Naive thymus-derived CD8-positive, alpha-beta T cell (primary cell): ENCODE measurements around the gene DPP6. TPM values are rescaled to one million over a fixed set of nuclear protein-coding genes. Genes with fewer than 3 reads are reported as not detected.
"Not testable (repeated sequence)": the region's sequence is repeated elsewhere in the genome, so short reads cannot be mapped to it uniquely, and the experiment has no call there.

Experiments
- ATAC-seq, 2 donors: fragments of 150-1000 bp; cut with Tn5 transposase in 1 of 2; sonication (Bioruptor Pico), chemical (Tn5 transposase) in 1 of 2; 1 replicate in 1 of 2; 2 replicates in 1 of 2; pipeline ENCODE4 v1.10.0; 2021; ENCODE audit warnings: mild to moderate bottlenecking in 2 of 2, moderate library complexity in 2 of 2
- POLR2A ChIA-PET: fragments of 350-600 bp; sonication (Branson Sonifier 250); formaldehyde crosslinking; loops from one replicate; lab custom pipeline; 2021; ENCODE audit warnings: antibody characterized with exemption; lab: Charles Lee
- DNase-seq, 10 donors: peaks; one replicate each; pipeline versions ENCODE4 v3.0.0 to v3.0.0-alpha.2; 2020 to 2022
- H3K27ac Mint-ChIP-seq, 10 donors: one replicate each; pipeline ENCODE4 v1.8.0; 2020 to 2022; ENCODE audit warnings: mild to moderate bottlenecking in 10 of 10, mixed read lengths in 10 of 10, moderate library complexity in 4 of 10, inconsistent platforms in 1 of 10
- H3K27me3 Mint-ChIP-seq, 5 donors: one replicate each; pipeline ENCODE4 v1.8.0; 2021 to 2022; ENCODE audit warnings: mixed read lengths in 5 of 5
- H3K36me3 Mint-ChIP-seq, 3 donors: one replicate each; pipeline ENCODE4 v1.8.0; 2020 to 2022; ENCODE audit warnings: mixed read lengths in 3 of 3, mild to moderate bottlenecking in 2 of 3, inconsistent platforms in 1 of 3
- H3K4me1 Mint-ChIP-seq, 4 donors: one replicate each; pipeline ENCODE4 v1.8.0; 2021 to 2022; ENCODE audit warnings: mixed read lengths in 4 of 4
- H3K4me3 Mint-ChIP-seq, 10 donors: one replicate each; pipeline ENCODE4 v1.8.0; 2020 to 2022; ENCODE audit warnings: mild to moderate bottlenecking in 10 of 10, mixed read lengths in 10 of 10, moderate library complexity in 6 of 10, inconsistent platforms in 1 of 10
- H3K9me3 Mint-ChIP-seq, 9 donors: one replicate each; pipeline ENCODE4 v1.8.0; 2020 to 2022; ENCODE audit warnings: mixed read lengths in 9 of 9, mild to moderate bottlenecking in 3 of 9, inconsistent platforms in 1 of 9, moderate library complexity in 1 of 9
- polyA plus RNA-seq, 3 donors: library from polyadenylated mRNA; unstranded; fragments of 300-500 nt; fragmentation: Illumina TruSeq; gene quantifications; one replicate each; pipeline ENCODE4 v1.2.3, GENCODE V29; 2021
- total RNA-seq, 8 experiments: library from RNA in 2 of 8; stranded (reverse) in 2 of 8; gene quantifications; one replicate each; pipeline ENCODE4 v1.2.3 and lab custom pipeline; 2021 to 2026

The DPP6 gene
- total and polyA plus RNA-seq, 5 experiments from 2014 or later = not detected

- DNase-seq, H3K4me3 Mint-ChIP-seq, H3K4me1 Mint-ChIP-seq, H3K27me3 Mint-ChIP-seq, H3K9me3 Mint-ChIP-seq, POLR2A ChIA-PET, H3K27ac Mint-ChIP-seq, ATAC-seq, H3K36me3 Mint-ChIP-seq: not testable (repeated sequence)
These were observed 43.0 kb downstream of the DPP6 start for GRCh38 chr7:154095201-154095600.

- POLR2A ChIA-PET, DNase-seq: not testable (repeated sequence)
These were observed 52.9 kb downstream of the DPP6 start for GRCh38 chr7:154105063-154105462.

GRCh38 chr7:154109615-154110014, 57.4 kb downstream of the DPP6 start:
- DNase-seq, ATAC-seq, H3K36me3 Mint-ChIP-seq, POLR2A ChIA-PET, H3K9me3 Mint-ChIP-seq, H3K27me3 Mint-ChIP-seq, H3K27ac Mint-ChIP-seq, H3K4me1 Mint-ChIP-seq, H3K4me3 Mint-ChIP-seq: not testable (repeated sequence)

More at GRCh38 chr7:154105063-154105462, 52.9 kb downstream of the DPP6 start:
- peaks cover 0 to 11% (median 3%) of the 10 kb centered on the region in 9 donors for H3K9me3 Mint-ChIP-seq
- H3K27ac Mint-ChIP-seq, H3K4me1 Mint-ChIP-seq, H3K36me3 Mint-ChIP-seq, H3K4me3 Mint-ChIP-seq, H3K27me3 Mint-ChIP-seq, ATAC-seq: not testable (repeated sequence)

GRCh38 chr7:154113732-154114351, 61.6 kb downstream of the DPP6 start:
- H3K27me3 Mint-ChIP-seq, DNase-seq, POLR2A ChIA-PET, H3K27ac Mint-ChIP-seq, H3K4me3 Mint-ChIP-seq, ATAC-seq, H3K4me1 Mint-ChIP-seq, H3K36me3 Mint-ChIP-seq, H3K9me3 Mint-ChIP-seq: not testable (repeated sequence)

- H3K36me3 Mint-ChIP-seq, H3K27ac Mint-ChIP-seq, H3K4me3 Mint-ChIP-seq, ATAC-seq, POLR2A ChIA-PET, H3K27me3 Mint-ChIP-seq, H3K4me1 Mint-ChIP-seq, DNase-seq: not testable (repeated sequence)
- peaks cover 0 to 11% (median 1%) of the 10 kb centered on the region in 9 donors for H3K9me3 Mint-ChIP-seq
These were observed 65.5 kb downstream of the DPP6 start for GRCh38 chr7:154117411-154118390.

GRCh38 chr7:154120825-154121224, 68.6 kb downstream of the DPP6 start:
- H3K27ac Mint-ChIP-seq, DNase-seq, H3K4me3 Mint-ChIP-seq, H3K4me1 Mint-ChIP-seq, H3K27me3 Mint-ChIP-seq, POLR2A ChIA-PET, H3K36me3 Mint-ChIP-seq, ATAC-seq: not testable (repeated sequence)
- peaks cover 0 to 11% (median 0%) of the 10 kb centered on the region in 9 donors for H3K9me3 Mint-ChIP-seq

GRCh38 chr7:154122720-154123119, 70.5 kb downstream of the DPP6 start:
- H3K9me3 Mint-ChIP-seq = peaks cover 0 to 11% (median 0%) of the 10 kb centered on the region in 9 donors
- H3K4me3 Mint-ChIP-seq, H3K36me3 Mint-ChIP-seq, H3K27me3 Mint-ChIP-seq, DNase-seq, H3K4me1 Mint-ChIP-seq, ATAC-seq, POLR2A ChIA-PET, H3K27ac Mint-ChIP-seq: not testable (repeated sequence)

- H3K36me3 Mint-ChIP-seq, H3K4me1 Mint-ChIP-seq, ATAC-seq, DNase-seq, H3K27ac Mint-ChIP-seq, POLR2A ChIA-PET, H3K4me3 Mint-ChIP-seq, H3K27me3 Mint-ChIP-seq: not testable (repeated sequence)
- H3K9me3 Mint-ChIP-seq = peaks cover 0 to 11% (median 0%) of the 10 kb centered on the region in 9 donors
These were observed 71.2 kb downstream of the DPP6 start for GRCh38 chr7:154123397-154123796.

GRCh38 chr7:154129142-154129541, 76.9 kb downstream of the DPP6 start:
- DNase-seq, POLR2A ChIA-PET, H3K27me3 Mint-ChIP-seq, H3K27ac Mint-ChIP-seq, ATAC-seq, H3K4me1 Mint-ChIP-seq, H3K4me3 Mint-ChIP-seq, H3K36me3 Mint-ChIP-seq: not testable (repeated sequence)
- H3K9me3 Mint-ChIP-seq = peaks cover 0 to 12% (median 5%) of the 10 kb centered on the region in 9 donors

GRCh38 chr7:154132617-154133016, 80.4 kb downstream of the DPP6 start:
- Mint-ChIP-seq H3K4me1 (peaks cover 0 to 10% (median 4%) of the 10 kb centered on the region in 4 donors), H3K9me3 (peaks cover 0 to 28% (median 11%) of the 10 kb centered on the region in 9 donors)
- H3K27me3 Mint-ChIP-seq, H3K36me3 Mint-ChIP-seq, H3K27ac Mint-ChIP-seq, POLR2A ChIA-PET, ATAC-seq, H3K4me3 Mint-ChIP-seq, DNase-seq: not testable (repeated sequence)

- Mint-ChIP-seq H3K9me3 (peaks cover 0 to 28% (median 11%) of the 10 kb centered on the region in 9 donors), H3K4me1 (peaks cover 0 to 10% (median 4%) of the 10 kb centered on the region in 4 donors), H3K27ac (peak overlapping the region in 1 of 10 donors; percentile 74)
- H3K36me3 Mint-ChIP-seq, H3K4me3 Mint-ChIP-seq, DNase-seq, POLR2A ChIA-PET, ATAC-seq, H3K27me3 Mint-ChIP-seq: not testable (repeated sequence)
These were observed 81.6 kb downstream of the DPP6 start for GRCh38 chr7:154133703-154134277.

- peak overlapping the region in 2 of 10 donors; percentile 18 to 29 for H3K27ac Mint-ChIP-seq
- peak in 1 of 2 donors; percentile 43 for ATAC-seq
- POLR2A ChIA-PET, H3K27me3 Mint-ChIP-seq, DNase-seq, H3K4me3 Mint-ChIP-seq, H3K36me3 Mint-ChIP-seq: not testable (repeated sequence)
- H3K4me1 Mint-ChIP-seq = peaks cover 0 to 10% (median 4%) of the 10 kb centered on the region in 4 donors
- H3K9me3 Mint-ChIP-seq = peaks cover 0 to 28% (median 15%) of the 10 kb centered on the region in 9 donors
These were observed 82.5 kb downstream of the DPP6 start for GRCh38 chr7:154134698-154135097.
